NCI-H1048 (cell line): ENCODE measurements around the gene KCNB1.
A peak's percentile ranks its signal among the peaks of the same experiment; 100 is the strongest.

Experiments
- DNase-seq: peaks from one replicate; lab custom pipeline; 2025; lab: John Stamatoyannopoulos, UW

KCNB1 gene

DNA sequence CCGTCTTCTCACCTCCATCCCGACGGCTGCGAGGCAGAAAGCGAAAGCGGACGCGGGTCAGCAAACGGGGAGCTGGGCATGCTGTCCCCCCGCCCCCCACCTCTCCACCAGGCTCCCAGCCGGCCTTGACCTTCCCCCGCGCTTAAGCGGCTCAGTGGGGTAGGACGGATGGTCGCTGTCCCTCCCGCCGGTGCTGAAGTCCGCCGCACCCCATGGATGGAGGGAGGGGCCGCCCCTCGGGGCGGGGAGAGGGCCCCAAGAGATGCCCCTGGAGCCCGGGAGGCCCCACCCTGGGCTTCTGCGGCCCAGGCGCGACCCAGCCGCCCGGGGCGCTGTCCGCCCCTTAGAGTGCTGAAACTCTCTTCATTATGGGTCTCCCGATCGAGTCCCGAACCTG, at the start of gene KCNB1:
Gene KCNB1 (minus strand): TSS at position 48 of the 397 bp plus-strand sequence. CDS start 188 bp downstream, outside the sequence.
- DNase-seq, result peak; percentile 13

DNA sequence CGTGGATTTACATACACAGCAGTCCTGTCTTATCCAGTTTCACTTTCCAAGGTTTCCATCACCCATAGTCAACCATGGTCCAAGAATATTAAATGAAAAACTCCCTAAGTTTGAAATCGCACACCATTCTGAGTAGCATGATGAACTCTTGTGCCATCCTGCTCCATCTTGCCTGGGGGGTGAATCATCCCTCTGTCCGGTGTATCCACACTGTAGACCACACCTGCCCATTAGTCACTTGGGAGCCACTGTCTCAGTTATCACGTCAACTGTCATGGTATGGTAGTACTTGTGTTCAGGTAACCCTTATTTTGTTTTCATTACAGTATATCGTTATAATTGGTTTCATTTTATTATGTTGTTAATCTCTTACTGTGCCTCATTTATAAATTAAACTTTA, 47.0 kb upstream of the KCNB1 start:
- DNase-seq, result no peak

DNA sequence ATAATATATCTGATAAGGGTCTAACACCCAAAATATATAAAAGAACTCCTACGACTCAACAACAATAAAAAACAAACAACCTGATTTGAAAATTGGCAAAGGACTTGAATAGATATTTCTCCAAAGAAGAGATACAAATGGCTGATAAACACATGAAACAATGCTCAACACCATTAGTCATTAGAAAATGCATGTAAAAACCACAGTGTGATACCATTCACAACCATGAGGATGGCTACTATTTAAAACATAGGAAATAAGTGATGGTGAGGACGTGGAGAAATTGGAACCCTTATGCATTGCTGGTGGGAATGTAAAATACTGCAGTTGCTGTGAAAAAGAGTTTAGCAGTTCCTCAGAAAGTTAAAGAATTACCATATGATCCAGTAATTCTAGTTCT, 44.1 kb upstream of the KCNB1 start:
- no peak for DNase-seq

DNA sequence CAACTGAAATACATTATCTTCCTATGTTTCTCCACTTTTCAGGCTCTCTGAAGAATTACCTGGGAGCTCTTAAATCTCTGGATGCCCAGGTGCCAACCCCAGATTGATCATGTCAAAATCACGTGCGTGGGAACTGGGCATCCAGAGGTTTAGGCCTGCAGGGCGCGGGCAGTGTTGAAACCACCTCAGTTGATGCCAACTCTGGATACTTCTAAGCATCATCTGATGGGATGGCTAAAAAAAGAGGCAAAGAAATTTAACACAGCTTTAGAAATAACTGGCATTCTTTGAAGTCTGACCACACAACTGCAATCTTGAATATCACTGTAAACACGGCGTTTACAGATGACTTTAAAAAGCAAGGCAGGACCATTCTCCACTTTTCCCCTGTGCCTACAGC, 43.6 kb upstream of the KCNB1 start:
- DNase-seq, result no peak

DNA sequence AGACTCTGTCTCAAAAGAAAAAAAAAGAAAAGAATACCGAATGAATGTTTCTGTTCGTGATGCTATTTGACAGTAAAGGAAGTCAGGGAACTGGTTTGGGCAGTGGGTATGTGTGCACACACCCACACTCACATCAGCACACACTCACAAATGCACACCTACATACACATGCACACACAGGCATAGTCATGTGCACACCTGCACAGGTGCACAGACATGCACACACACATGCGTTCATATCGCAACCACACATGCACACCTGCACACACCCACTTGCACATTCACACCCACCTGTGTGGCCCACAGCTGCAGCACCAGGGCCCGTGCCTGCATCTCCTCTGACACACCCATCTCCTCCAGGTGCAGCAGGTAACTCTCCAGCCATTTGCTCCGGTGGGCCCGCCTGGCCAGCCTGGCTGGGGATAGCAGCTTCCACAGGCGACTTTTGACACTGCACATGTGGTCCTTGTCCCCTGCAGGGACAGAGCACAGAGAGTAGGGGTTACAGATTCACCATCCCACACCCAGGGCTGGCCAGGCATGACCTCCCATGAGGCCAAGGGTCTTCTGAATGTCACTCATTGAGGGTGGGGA, 41.4 kb upstream of the KCNB1 start:
- no peak for DNase-seq

DNA sequence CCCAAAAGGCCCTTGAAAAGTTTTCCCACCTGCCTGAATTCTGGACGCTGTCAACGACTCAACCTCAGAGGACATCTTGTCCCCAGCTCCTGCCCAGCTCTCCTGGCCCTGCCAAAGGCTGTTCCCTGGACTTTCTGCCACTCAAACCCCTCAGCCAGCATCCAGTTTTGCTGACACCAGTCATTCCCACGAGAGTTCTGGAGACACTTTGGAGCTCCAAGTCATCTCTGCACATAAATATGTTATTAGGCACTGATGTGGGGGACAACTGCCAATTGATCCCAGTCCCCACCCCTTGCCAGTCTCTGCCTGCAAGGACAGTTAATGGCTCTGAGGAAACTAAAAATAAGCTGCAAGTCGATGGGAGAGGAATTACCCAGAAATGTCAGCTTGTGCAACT, 38.9 kb upstream of the KCNB1 start:
- no peak for DNase-seq

DNA sequence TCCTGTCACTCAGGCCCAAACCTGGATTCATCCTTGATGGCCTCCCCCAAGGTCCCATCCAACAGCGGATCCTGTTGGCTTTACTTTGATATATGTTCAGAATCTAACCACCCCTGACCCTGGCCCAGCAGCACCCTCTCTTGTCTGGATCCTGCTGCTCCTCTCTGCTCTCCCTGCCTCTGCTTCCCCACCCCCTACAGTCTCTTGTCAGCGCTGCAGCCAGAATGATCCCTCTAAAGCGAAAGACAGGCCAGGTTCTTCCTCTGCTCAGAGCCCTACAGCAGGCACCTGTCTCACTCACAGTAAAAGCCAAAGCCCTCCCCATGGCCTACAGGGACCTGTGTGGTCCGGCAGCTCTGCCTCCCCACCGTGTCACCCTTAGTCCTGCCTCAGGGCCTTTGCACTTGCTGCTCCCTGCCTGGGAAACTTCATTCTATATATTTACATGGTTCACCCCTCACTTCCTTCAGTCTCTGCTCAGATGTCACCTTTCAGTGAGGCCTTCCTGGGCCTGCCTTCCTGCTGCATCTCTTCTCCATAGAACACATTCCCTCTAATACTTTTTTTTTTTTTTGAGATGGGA, 37.4 kb upstream of the KCNB1 start:
- DNase-seq, result no peak

DNA sequence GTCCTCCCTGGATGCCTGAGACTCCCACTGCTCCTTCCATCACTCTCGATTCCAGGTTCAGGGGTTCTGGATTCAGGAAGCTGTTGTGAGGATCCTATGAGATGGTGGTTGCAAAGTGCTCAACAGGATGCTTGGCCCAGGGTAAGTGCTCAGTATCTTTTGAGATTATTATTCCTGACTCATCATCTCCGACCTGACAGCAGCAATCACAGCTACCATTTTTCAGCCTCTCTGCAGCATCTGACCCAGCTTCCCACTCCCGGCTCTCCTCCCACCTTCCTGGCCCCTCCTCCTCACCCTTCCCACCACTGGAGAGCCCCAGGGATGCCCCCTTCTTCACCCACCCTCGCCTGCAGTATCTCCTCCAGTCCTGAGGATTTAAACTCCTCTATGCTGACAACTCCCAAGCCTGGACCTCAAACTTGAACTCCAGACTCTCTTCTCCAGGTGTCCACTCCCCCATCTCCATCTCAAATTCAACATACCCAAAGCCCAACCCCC, 36.8 kb upstream of the KCNB1 start:
- DNase-seq, result no peak

DNA sequence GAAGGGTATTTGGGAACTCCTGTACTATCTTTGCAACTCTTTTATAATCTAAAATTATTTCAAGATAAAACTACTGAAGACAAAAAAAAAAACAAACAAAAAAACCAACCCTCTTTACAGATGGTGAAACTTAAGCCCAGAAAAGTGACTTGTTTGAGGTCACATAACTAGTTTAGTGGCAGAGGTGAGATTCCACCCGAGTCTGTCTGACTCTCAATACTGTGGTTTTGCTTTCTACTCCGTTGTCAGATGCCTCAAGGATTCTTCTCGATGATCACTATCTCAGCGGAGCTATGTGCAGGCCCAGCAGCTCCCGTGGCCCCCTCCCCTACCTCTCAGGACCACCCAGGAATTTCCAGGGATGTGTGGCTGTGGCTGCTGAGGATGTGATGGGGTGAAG, 36.1 kb upstream of the KCNB1 start:
- no peak for DNase-seq

DNA sequence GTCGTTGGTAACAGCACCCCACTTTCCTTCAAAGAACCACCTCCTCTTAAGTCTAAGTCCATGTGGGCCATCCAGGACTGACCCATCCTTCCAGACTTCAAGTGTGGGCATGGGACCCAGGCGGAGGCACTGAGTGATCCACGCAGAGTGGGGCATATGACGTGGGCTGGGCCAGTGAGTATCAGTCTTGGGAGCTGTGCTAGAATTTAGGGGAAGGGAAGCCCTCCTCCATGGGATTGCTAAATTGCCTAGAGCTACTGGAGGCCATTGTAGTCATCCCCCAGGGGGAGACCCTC, 35.3 kb upstream of the KCNB1 start:
- no peak for DNase-seq

DNA sequence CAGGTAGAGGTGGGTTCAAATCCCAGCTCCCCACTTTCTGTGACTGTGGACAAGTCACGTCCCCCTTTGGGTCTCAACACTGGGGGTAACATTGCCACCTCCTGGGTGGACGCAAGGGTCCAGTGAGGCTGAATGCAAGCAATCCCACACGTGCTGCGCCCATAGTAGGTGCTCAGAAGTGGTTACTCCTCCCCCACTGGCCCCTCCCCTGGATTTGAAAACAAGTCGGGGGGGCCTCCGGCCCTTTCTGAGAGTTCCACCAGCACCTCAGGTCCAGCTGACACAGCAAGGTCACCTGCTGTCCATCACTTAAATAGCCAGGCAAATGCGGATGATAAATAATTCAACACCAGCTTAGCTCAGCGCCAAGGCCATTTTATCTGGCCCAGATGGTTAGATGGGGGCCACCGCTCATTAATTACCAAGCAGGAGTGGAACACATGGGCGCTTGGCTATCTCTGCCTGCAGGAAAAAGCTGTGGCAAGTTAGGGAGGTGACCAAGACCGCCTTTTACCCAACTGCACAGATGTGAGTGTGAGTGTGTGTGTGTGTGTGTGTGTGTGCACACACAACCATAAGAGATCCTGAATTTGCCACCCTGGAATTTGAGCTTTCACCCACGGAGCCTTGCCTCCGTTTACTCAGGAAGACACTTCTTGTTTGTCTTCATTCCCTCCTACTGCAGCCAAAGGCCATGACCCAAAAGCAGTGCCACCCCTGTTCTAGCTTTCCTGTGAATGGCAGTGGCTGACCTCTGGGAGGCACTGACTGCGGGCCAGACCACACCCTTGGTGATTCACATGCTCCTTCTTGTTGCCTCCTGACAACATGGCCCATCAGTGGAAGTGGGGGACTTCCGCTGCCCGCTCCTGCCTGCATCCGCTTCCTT, 34.7 kb upstream of the KCNB1 start:
- DNase-seq, result no peak

DNA sequence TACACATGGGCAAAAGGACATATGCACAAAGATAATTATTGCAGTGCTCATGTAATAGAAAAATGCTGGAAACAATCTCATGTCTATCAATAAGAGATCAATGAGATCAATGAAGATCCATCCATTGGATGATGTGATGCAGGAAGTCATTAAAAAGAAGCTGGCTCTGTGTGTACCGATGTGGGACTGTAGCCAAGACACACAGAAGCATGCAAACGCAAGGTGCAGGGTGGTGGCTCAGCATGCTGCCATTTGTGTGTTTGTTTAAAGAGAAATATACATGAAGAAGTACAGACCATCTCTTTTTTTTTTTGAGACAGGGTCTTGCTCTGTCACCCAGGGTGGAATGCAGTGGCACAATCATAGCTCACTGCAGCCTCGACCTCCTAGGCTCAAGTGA, 33.1 kb upstream of the KCNB1 start:
- no peak for DNase-seq

DNA sequence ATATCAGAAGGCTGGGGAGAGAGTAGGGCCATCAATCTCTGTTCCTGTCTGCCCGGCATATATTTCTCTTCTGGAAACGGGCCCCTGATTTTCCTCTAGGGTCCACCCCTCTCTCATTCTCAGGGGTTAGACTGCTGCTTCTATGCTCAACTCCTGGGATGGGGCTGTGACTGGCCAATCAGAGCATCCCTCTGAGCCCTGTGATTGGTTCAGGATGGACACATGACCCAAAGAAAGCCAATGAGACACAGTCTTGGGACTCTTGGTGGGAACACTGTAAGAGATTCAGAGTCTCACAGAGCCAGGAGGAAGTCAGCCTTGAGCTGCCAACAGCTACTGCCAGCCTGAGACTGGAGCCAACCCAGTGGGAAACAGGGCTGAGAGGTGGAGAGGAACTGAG, 31.0 kb upstream of the KCNB1 start:
- DNase-seq, result no peak

DNA sequence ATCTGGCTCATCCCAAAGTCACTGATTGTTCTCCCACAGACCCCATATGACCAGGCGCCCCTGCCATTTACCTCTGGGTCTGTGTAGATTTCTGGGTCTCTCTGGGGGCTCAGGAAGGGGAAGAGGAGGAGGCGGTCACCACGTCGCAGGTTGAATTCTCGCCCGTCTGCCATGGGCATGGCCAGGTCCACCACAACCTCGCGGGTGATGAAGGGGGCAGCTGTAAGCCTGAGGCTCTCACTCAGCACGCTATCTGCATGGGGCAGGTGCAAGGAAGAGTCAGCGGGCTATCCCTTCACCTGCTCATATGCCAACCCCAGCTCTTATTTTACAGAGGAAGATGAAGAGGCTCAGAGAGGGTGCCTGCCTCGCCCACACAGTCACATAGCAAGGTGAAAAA, 30.5 kb upstream of the KCNB1 start:
- DNase-seq, result no peak

DNA sequence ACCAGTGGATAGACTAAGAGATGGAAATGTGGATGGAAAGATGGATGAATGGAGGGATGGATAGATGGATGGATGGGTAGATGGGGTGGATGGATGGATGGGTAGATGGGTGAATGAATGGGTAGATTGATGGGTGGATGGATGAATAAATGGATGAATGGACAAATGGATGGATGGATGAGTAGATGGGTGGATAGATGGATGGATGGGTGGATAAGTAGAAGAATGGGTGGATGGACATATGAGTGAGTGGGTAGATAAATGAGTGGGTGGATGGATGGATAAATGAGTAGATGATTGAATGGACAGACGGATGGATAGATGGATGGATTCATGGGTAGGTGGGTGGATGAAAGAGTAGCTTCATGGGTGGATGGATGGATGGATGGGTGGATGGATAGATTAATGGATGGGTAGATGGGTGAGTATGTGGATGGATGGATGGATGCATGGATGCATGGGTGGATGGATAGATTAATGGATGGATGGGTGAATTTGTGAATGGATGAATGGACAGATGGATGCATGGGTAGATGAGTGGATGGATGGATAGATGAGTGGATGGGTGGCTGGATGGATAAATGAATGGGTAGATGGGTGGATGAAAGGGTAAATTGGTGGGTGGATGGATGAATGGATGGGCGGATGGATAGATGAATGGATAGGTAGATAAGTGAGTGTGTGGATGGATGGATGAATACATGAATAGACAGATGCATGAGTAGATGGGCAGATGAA, 29.5 kb upstream of the KCNB1 start:
- DNase-seq, result no peak

DNA sequence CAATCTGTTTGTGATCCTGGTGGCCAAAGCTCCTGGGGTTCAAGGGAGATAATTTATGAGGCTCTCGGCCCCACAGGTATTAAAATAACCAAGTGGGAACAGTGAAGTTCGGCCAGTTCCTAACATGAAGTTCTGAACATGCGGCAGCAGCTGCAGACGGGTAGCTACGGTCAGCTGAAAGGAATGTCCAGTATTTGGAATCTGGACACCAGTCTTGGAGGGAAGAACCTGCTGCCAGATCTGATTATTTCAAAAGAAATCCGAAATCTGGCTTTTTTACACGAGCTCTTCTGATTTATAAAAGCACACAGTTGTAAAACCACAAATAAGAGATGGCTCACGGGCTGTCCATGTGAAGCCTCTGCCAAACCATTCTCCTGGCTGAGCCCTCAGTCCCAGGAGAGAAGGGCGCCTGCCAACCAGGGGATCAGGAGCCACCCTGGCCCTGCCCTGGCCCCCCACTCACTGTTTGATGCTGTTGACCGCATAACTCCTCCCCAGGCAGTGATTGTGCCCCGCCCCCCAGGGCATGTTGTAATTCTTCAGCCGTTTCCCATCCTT, 28.2 kb upstream of the KCNB1 start:
- DNase-seq, result no peak

DNA sequence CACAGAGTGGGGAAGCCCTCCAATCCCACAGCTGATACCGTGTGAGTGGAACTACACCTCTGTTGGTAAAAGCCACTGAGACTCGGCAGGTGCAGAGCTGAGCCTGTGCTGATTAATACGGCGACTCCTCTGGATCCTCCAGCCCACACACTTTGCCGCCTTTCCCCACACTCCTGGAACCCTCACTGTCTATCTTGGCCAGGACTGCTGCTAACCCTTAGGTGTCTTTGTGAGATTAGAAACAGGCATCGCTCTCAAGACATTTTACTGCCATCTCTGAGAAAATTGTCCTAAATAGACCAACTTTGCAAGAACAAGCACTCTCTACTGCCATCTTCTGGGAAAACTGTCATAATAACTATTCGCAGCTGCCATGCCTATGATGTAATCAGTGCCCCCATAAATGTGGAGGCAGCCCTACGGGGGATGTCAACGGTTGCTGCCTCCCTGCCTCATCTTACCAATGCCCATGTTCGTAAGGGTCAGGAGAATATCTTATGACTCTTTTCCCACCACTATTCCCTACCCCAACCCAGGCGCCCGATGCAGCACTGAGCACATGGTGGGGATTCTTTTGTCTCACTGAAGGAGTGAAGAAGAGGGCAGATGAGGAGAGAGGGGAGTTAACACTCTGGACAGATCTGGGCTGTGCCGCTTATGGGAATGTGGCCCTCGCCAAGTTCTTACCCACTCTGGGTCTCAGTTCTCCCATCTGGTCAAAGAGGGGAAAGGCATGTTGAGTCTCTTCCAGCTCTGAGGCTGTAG, 26.1 kb upstream of the KCNB1 start:
- DNase-seq, result no peak

DNA sequence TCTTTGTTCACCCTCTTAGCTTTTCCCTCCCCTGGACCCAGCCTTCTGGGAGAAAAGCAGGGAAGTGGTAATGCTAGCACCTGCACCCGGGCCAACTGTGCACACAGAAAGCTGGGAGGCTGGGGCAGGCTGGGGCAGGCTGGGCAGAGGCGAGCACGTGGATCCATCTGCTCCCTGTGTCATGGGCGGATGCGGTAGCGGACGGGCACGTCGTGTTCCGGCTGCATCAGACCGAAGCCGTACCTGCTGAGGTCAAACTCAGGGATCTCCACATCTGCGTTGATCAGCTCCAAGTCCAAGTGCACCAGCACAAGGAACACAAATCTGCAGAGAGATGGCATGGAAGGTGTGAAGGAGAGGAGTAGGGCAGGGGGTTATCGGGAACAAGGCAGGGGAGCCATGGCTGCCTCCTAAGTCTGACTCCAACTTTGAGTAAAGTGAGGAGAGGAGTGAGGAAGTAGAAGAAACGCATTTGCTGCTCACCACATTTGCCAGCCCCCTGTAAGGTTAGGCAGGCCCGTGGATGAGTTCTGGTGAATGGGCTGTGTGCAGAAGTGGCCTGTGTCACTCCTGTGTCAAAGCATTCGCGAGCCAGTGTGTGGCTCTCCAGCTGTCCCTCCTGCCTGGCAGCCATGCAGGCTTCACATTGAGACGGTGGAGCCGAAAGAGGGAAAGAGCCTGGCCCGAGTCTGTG, 25.4 kb upstream of the KCNB1 start:
- DNase-seq, result no peak

DNA sequence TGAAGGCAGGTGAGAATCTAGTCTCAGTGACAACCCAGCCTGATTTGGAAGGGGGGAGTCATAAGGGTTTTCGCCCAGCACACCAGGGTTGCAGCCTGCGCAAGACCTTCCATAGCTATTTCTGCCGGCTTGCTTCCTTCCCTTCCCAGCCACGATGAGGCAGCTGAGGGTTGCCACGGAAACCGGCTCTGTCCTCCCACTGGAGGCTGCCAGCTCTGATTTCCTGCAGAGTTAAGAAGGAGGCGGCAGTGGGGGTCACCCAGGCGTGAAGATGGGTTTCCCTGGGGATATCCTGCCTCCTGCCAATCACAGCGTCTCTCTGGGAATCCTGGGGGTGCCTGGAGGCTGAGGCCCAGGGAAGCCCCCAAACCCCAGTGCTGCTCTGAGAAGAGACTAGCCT, 23.1 kb upstream of the KCNB1 start:
- DNase-seq, result no peak

DNA sequence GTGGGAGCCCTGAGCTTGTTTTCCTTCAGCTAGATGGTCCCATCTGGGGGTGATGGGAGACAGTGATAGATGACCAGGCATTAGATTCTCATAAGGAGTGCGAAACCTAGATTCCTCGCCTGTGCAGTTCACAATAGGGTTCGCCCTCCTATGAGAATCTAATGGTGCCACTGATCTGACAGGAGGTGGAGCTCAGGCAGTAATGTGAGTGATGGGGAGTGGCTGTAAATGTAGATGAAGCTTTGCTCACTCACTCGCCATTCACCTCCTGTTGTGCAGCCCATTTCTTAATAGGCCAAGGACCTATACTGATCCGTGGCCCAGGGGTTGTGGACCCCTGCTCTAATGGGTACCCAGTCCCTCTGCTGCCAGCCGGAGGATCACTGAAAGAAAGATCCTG, 20.7 kb upstream of the KCNB1 start:
- no peak for DNase-seq

DNA sequence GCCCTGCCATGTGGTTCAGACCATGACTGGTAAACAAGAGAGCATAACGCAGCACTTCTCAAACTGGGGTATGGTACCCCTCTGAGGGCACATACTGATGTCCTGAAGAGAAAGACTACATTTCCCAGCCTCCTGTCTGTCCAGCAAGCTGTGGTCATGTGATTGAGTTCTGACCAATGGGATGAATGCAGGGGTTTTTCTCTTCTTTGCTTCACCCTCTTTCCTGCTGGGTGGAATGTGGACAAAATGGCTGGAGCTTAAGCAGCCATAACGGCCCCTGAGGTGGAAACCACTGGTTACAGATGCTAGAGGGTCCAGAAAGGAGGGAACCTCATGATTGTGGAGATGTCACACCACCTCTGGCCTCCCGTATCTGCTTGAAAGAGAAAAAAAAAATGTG, 19.4 kb upstream of the KCNB1 start:
- no peak for DNase-seq
